ENCODE measurements around the gene PHRF1.
A peak's percentile ranks its signal among the peaks of the same experiment; 100 is the strongest.

Gene PHRF1

GRCh38 chr11:544817-545166 lies 31.5 kb upstream of the PHRF1 start:
- H3K4me1 ChIP-seq (ENCODE audit: control insufficient read depth, insufficient read depth, low read length): no peaks in the 10 kb centered on the region
- no peaks in the 10 kb centered on the region for H3K36me3 ChIP-seq (ENCODE audit: insufficient read depth, low read length)
- no peak overlapping the region for H3K9ac ChIP-seq (ENCODE audit: low read depth, low read length)
- H3K4me3 ChIP-seq (ENCODE audit: low read length): no peak overlapping the region
- no peak overlapping the region for H3K4me2 ChIP-seq (ENCODE audit: low read length)
- H3K27me3 ChIP-seq (ENCODE audit: control insufficient read depth, insufficient read depth, low read length): peaks cover under 1% of the 10 kb centered on the region
- no peaks in the 10 kb centered on the region for H3K9me3 ChIP-seq (replicated peaks; ENCODE audit: low read length)

DNA sequence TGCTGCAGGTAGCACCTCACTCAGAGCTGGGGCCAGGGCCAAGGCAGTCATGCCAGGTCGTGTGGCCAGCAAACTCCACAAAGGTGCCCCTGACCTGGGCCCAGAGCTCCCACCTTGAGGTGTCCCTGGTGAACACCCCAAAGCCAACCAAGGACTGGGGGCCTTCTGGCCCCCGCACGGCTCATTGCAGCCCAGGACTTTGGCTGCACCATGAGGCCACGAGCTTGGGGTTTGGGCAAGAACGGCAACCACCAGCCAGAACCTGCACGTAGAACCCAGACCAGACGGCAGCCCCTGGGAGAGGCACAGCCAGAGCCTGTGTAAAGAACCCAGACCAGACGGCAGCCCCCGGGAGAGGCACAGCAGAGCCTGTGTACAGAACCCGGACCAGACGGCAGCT lies 31.1 kb upstream of the PHRF1 start:
- H3K4me2 ChIP-seq (ENCODE audit: low read length): no peak overlapping the region
- no peaks in the 10 kb centered on the region for H3K9me3 ChIP-seq (replicated peaks; ENCODE audit: low read length)
- H3K27me3 ChIP-seq (ENCODE audit: control insufficient read depth, insufficient read depth, low read length): peaks cover 2% of the 10 kb centered on the region
- H3K36me3 ChIP-seq (ENCODE audit: insufficient read depth, low read length): no peaks in the 10 kb centered on the region
- H3K4me1 ChIP-seq (ENCODE audit: control insufficient read depth, insufficient read depth, low read length): no peaks in the 10 kb centered on the region
- H3K4me3 ChIP-seq (ENCODE audit: low read length): no peak overlapping the region
- no peak overlapping the region for H3K9ac ChIP-seq (ENCODE audit: low read depth, low read length)

DNA sequence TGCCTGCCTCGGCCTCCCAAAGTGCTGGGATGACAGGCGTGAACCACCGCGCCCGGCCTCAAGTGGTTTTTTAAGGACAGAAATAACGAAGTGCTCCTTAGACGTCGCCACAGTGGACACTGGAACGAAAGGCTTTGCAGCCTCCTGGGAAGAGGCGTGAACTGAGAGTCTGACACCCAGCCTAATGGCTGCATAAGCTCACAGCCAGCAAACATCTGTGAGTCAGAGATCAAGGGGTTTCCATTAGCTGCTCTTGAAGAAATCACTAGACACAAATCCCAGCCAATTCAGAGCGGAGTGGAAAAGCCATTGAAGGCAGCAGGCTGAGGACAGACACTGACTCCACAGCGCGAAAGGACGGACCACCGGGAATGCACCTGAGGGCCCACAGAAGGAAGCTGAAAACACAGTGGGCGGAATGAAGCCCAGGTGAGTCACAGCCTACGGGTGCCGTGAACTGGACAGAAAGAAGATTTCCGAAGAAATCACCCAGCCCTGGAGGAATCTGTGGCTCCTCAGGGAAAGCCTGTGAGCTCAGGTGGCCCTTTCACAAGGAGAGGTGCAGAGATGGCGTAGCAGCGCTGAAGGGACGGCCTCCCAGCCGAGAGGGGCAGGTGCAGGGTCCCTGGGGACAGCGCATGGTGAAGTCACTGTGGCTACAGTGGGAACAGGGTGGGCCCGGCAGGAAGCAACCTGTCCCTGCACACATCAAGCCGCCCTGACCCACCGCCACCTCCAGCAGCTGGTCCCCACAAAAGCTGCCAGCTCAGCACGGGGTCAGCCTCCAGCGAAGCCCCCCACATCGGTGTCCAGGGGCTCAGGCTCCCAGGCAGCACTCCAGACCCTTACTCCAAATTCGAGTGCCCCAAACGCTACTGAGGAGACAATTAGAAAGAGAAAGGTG lies 27.3 kb upstream of the PHRF1 start:
- Histone ChIP-seq H3K9ac (ENCODE audit: low read depth, low read length) (no peak overlapping the region), H3K36me3 (ENCODE audit: insufficient read depth, low read length) (no peaks in the 10 kb centered on the region), H3K4me2 (ENCODE audit: low read length) (no peak overlapping the region), H3K9me3 (replicated peaks; ENCODE audit: low read length) (no peaks in the 10 kb centered on the region), H3K4me3 (ENCODE audit: low read length) (no peak overlapping the region), H3K27me3 (ENCODE audit: control insufficient read depth, insufficient read depth, low read length) (peaks cover 2% of the 10 kb centered on the region), H3K4me1 (ENCODE audit: control insufficient read depth, insufficient read depth, low read length) (no peaks in the 10 kb centered on the region)

GRCh38 chr11:550021-550745 lies 26.1 kb upstream of the PHRF1 start:
- peaks cover 4% of the 10 kb centered on the region for H3K4me1 ChIP-seq (ENCODE audit: control insufficient read depth, insufficient read depth, low read length)
- H3K4me2 ChIP-seq (ENCODE audit: low read length): no peak overlapping the region
- H3K27me3 ChIP-seq (ENCODE audit: control insufficient read depth, insufficient read depth, low read length): peaks cover 7% of the 10 kb centered on the region
- no peaks in the 10 kb centered on the region for H3K36me3 ChIP-seq (ENCODE audit: insufficient read depth, low read length)
- no peaks in the 10 kb centered on the region for H3K9me3 ChIP-seq (replicated peaks; ENCODE audit: low read length)
- no peak overlapping the region for H3K4me3 ChIP-seq (ENCODE audit: low read length)
- no peak overlapping the region for H3K9ac ChIP-seq (ENCODE audit: low read depth, low read length)

GRCh38 chr11:550746-551085 lies 25.6 kb upstream of the PHRF1 start:
- H3K4me2 ChIP-seq (ENCODE audit: low read length): no peak overlapping the region
- H3K4me1 ChIP-seq (ENCODE audit: control insufficient read depth, insufficient read depth, low read length): peaks cover 4% of the 10 kb centered on the region
- peaks cover 11% of the 10 kb centered on the region for H3K27me3 ChIP-seq (ENCODE audit: control insufficient read depth, insufficient read depth, low read length)
- H3K9me3 ChIP-seq (replicated peaks; ENCODE audit: low read length): no peaks in the 10 kb centered on the region
- H3K4me3 ChIP-seq (ENCODE audit: low read length): no peak overlapping the region
- no peaks in the 10 kb centered on the region for H3K36me3 ChIP-seq (ENCODE audit: insufficient read depth, low read length)
- H3K9ac ChIP-seq (ENCODE audit: low read depth, low read length): no peak overlapping the region

DNA sequence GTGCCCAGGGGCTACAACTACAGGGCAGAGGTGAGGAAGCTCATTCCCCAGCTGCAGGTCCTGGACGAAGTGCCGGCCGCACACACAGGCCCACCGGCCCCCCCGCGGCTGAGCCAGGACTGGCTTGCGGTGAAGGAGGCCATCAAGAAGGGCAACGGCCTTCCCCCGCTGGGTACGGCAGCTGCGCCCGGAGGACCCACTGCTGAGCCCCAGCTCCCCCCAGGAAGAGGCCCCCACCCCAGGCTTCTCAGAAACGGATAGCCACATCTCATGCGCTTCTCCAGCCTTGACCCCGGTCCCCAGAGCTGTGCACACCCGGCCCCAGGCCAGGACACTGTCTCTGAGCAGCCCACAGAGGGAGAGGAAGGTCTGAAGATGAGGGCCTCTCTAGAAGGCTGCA lies 25.1 kb upstream of the PHRF1 start:
- Histone ChIP-seq H3K36me3 (ENCODE audit: insufficient read depth, low read length) (no peaks in the 10 kb centered on the region), H3K4me1 (ENCODE audit: control insufficient read depth, insufficient read depth, low read length) (peaks cover 4% of the 10 kb centered on the region), H3K4me3 (ENCODE audit: low read length) (no peak overlapping the region), H3K4me2 (ENCODE audit: low read length) (no peak overlapping the region), H3K27me3 (ENCODE audit: control insufficient read depth, insufficient read depth, low read length) (peaks cover 13% of the 10 kb centered on the region), H3K9me3 (replicated peaks; ENCODE audit: low read length) (no peaks in the 10 kb centered on the region), H3K9ac (ENCODE audit: low read depth, low read length) (no peak overlapping the region)

- H3K4me1 ChIP-seq (ENCODE audit: control insufficient read depth, insufficient read depth, low read length): peaks cover 4% of the 10 kb centered on the region
- H3K9ac ChIP-seq (ENCODE audit: low read depth, low read length): no peak overlapping the region
- peaks cover 18% of the 10 kb centered on the region for H3K27me3 ChIP-seq (ENCODE audit: control insufficient read depth, insufficient read depth, low read length)
Measured at GRCh38 chr11:551596-551995, 24.7 kb upstream of the PHRF1 start.

GRCh38 chr11:553083-553987 lies 22.9 kb upstream of the PHRF1 start:
- H3K9me3 ChIP-seq (replicated peaks; ENCODE audit: low read length): no peaks in the 10 kb centered on the region
- H3K4me2 ChIP-seq (ENCODE audit: low read length): no peak overlapping the region
- H3K4me1 ChIP-seq (ENCODE audit: control insufficient read depth, insufficient read depth, low read length): peaks cover 4% of the 10 kb centered on the region
- no peaks in the 10 kb centered on the region for H3K36me3 ChIP-seq (ENCODE audit: insufficient read depth, low read length)
- H3K4me3 ChIP-seq (ENCODE audit: low read length): no peak overlapping the region
- no peak overlapping the region for H3K9ac ChIP-seq (ENCODE audit: low read depth, low read length)
- H3K27me3 ChIP-seq (ENCODE audit: control insufficient read depth, insufficient read depth, low read length): peaks cover 32% of the 10 kb centered on the region

More at GRCh38 chr11:551596-551995, 24.7 kb upstream of the PHRF1 start:
- H3K4me2 ChIP-seq (ENCODE audit: low read length): no peak overlapping the region
- no peaks in the 10 kb centered on the region for H3K9me3 ChIP-seq (replicated peaks; ENCODE audit: low read length)
- no peaks in the 10 kb centered on the region for H3K36me3 ChIP-seq (ENCODE audit: insufficient read depth, low read length)
- no peak overlapping the region for H3K4me3 ChIP-seq (ENCODE audit: low read length)

GRCh38 chr11:553988-554340 lies 22.3 kb upstream of the PHRF1 start:
- Histone ChIP-seq H3K27me3 (ENCODE audit: control insufficient read depth, insufficient read depth, low read length) (peaks cover 32% of the 10 kb centered on the region), H3K4me1 (ENCODE audit: control insufficient read depth, insufficient read depth, low read length) (peaks cover 4% of the 10 kb centered on the region), H3K4me3 (ENCODE audit: low read length) (no peak overlapping the region), H3K4me2 (ENCODE audit: low read length) (no peak overlapping the region), H3K9ac (ENCODE audit: low read depth, low read length) (no peak overlapping the region), H3K36me3 (ENCODE audit: insufficient read depth, low read length) (no peaks in the 10 kb centered on the region), H3K9me3 (replicated peaks; ENCODE audit: low read length) (no peaks in the 10 kb centered on the region)

DNA sequence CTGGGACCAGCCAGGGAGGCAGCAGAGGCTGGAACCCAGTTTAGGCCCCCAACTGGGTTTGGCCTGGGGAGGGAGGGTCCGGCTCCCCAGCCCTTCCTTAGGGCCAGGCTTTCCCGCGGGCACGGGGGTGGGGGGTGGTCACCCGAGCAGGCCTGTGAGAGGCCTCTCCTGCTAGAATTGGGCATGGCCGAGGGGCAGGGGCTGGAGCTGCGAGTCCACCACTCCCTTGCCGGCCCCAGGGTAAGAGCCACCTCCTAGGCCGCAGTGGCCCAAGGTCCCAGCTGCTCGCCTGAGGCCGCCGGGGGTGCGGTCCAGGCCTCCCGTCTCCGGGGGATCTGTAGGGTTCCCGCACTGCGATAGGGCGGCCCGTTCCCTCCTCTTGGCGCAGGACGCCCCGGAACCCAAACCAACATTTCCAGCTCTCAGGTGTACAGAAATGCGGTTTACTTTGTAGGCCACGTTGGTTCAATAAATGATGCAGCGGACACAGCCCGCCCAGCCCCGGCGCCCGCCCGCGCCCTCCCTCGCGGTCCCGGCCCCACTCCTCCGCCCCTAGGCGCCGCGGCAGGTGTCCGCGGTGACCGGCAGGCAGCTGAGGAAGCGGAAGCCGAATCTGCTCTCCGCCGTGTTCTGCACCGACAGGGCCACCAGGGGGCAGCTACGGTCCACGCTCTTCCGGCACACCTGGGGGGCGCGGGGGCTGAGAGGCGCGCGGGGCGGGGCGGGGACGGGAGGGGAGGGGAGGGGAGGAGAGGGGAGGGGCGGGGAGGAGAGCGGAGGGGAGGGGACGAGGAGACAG lies 21.6 kb upstream of the PHRF1 start:
- no peaks in the 10 kb centered on the region for H3K36me3 ChIP-seq (ENCODE audit: insufficient read depth, low read length)
- peak overlapping the region; percentile 52 for H3K4me2 ChIP-seq (ENCODE audit: low read length)
- H3K4me3 ChIP-seq (ENCODE audit: low read length): peak overlapping the region; percentile 30
- no peaks in the 10 kb centered on the region for H3K9me3 ChIP-seq (replicated peaks; ENCODE audit: low read length)
- H3K9ac ChIP-seq (ENCODE audit: low read depth, low read length): no peak overlapping the region
- peaks cover 4% of the 10 kb centered on the region for H3K4me1 ChIP-seq (ENCODE audit: control insufficient read depth, insufficient read depth, low read length)
- peaks cover 32% of the 10 kb centered on the region for H3K27me3 ChIP-seq (ENCODE audit: control insufficient read depth, insufficient read depth, low read length)
